Measurements from ENCODE around the gene BCL11B.

Gene BCL11B

GRCh38 chr14:99125113-99125512, 146.9 kb downstream of the BCL11B start:
- no peak for TF ChIP-seq CTCF (IDR thresholded peaks at IDR 0.05; ENCODE audit: insufficient read depth, low read length, poor library complexity, severe bottlenecking)
- TF ChIP-seq EZH2phosphoT487 (conservative IDR thresholded peaks at IDR 0.05; ENCODE audit: low read length): no peak
- no peak overlapping the region for H3K4me2 ChIP-seq (ENCODE audit: low read depth, low read length, poor library complexity, severe bottlenecking)

GRCh38 chr14:99124482-99125105, 147.4 kb downstream of the BCL11B start:
- Histone ChIP-seq H3K4me2 (ENCODE audit: low read depth, low read length, poor library complexity, severe bottlenecking) (no peak overlapping the region), H3K4me3 (ENCODE audit: insufficient read depth, low read length, poor library complexity, severe bottlenecking) (no peak overlapping the region), H4K20me1 (ENCODE audit: low read depth, low read length) (no peaks in the 10 kb centered on the region), H2AFZ (ENCODE audit: low read depth, low read length, severe bottlenecking) (no peak overlapping the region), H3K27me3 (ENCODE audit: low read length) (no peaks in the 10 kb centered on the region), H3F3A (ENCODE audit: insufficient read depth) (no peaks in the 10 kb centered on the region), H3K79me2 (ENCODE audit: insufficient read depth, low read length) (no peaks in the 10 kb centered on the region), H3K36me3 (ENCODE audit: low read length) (no peaks in the 10 kb centered on the region), H3K9me2 (replicated peaks; ENCODE audit: insufficient read depth, low read length) (no peaks in the 10 kb centered on the region), H3K9ac (ENCODE audit: low read length) (no peak overlapping the region), H3K9me3 (ENCODE audit: insufficient read depth, low read length) (no peaks in the 10 kb centered on the region), H3K27ac (ENCODE audit: low read depth, low read length) (no peak overlapping the region)
- TF ChIP-seq EZH2phosphoT487 (conservative IDR thresholded peaks at IDR 0.05; ENCODE audit: low read length) (no peak), CTCF (IDR thresholded peaks at IDR 0.05; ENCODE audit: insufficient read depth, low read length, poor library complexity, severe bottlenecking) (no peak)

More at GRCh38 chr14:99125113-99125512, 146.9 kb downstream of the BCL11B start:
- no peaks in the 10 kb centered on the region for H4K20me1 ChIP-seq (ENCODE audit: low read depth, low read length)
- no peak overlapping the region for H2AFZ ChIP-seq (ENCODE audit: low read depth, low read length, severe bottlenecking)
- H3K27me3 ChIP-seq (ENCODE audit: low read length): no peaks in the 10 kb centered on the region
- no peaks in the 10 kb centered on the region for H3K9me3 ChIP-seq (ENCODE audit: insufficient read depth, low read length)
- no peaks in the 10 kb centered on the region for H3K9me2 ChIP-seq (replicated peaks; ENCODE audit: insufficient read depth, low read length)
- H3K27ac ChIP-seq (ENCODE audit: low read depth, low read length): no peak overlapping the region
- no peaks in the 10 kb centered on the region for H3F3A ChIP-seq (ENCODE audit: insufficient read depth)
- H3K79me2 ChIP-seq (ENCODE audit: insufficient read depth, low read length): no peaks in the 10 kb centered on the region
- no peak overlapping the region for H3K4me3 ChIP-seq (ENCODE audit: insufficient read depth, low read length, poor library complexity, severe bottlenecking)
- no peaks in the 10 kb centered on the region for H3K36me3 ChIP-seq (ENCODE audit: low read length)
- H3K9ac ChIP-seq (ENCODE audit: low read length): no peak overlapping the region

DNA sequence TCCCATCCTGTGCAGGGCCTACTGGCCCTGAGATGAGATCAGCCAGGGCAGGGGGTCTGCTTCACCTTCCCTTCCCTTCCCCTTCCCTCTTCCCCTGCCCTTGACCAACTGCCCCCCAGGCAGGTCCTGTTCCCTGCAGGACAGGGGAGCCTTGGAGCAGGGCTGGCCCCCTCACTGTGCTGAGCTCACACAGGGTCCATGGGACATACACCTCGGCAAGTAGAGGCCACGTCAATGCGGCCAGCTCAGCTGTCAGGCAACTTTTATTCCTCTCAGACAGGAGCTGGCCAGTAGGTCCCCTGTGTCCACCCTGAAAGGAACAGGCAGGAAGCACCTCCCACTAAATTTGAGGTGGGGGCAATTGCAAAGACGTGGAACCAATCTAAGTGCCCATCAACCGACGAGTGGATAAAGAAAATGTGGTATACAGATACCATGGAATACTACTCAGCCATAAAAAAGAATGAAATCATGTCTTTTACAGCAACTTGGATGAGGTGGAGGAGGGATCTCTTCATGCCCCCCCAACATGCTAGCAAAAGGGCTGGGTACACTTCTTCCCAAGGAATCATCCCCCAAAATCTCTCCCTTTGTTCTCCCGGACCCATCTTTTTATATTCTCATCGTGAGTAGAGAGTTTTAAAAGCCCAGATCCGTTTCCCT, 148.7 kb downstream of the BCL11B start:
- H3K9me3 ChIP-seq (ENCODE audit: insufficient read depth, low read length): no peaks in the 10 kb centered on the region
- H3K4me3 ChIP-seq (ENCODE audit: insufficient read depth, low read length, poor library complexity, severe bottlenecking): no peak overlapping the region
- H3K79me2 ChIP-seq (ENCODE audit: insufficient read depth, low read length): no peaks in the 10 kb centered on the region
- H4K20me1 ChIP-seq (ENCODE audit: low read depth, low read length): no peaks in the 10 kb centered on the region
- no peaks in the 10 kb centered on the region for H3K9me2 ChIP-seq (replicated peaks; ENCODE audit: insufficient read depth, low read length)
- H2AFZ ChIP-seq (ENCODE audit: low read depth, low read length, severe bottlenecking): no peak overlapping the region
- H3K27ac ChIP-seq (ENCODE audit: low read depth, low read length): no peak overlapping the region
- no peaks in the 10 kb centered on the region for H3K27me3 ChIP-seq (ENCODE audit: low read length)
- H3F3A ChIP-seq (ENCODE audit: insufficient read depth): no peaks in the 10 kb centered on the region
- H3K36me3 ChIP-seq (ENCODE audit: low read length): no peaks in the 10 kb centered on the region
- TF ChIP-seq CTCF (IDR thresholded peaks at IDR 0.05; ENCODE audit: insufficient read depth, low read length, poor library complexity, severe bottlenecking) (no peak), EZH2phosphoT487 (conservative IDR thresholded peaks at IDR 0.05; ENCODE audit: low read length) (no peak)
- no peak overlapping the region for H3K4me2 ChIP-seq (ENCODE audit: low read depth, low read length, poor library complexity, severe bottlenecking)
- H3K9ac ChIP-seq (ENCODE audit: low read length): no peak overlapping the region

Measured in SU-DHL-6 (cell line).